PC-3 (cell line): ENCODE measurements around the gene HSPB1.

Experiments
- CTCF ChIP-seq: fragments of 300-600 bp; sonication (generic); conservative IDR thresholded peaks from 2 replicates; pipeline ENCODE4 v1.5.1; 2017; ENCODE audit warnings: antibody characterized with exemption, low read depth, mild to moderate bottlenecking, low read length
- EZH2 ChIP-seq: fragments of 300-600 bp; sonication (generic); IDR thresholded peaks from one replicate; pipeline ENCODE4 v1.6.1; 2017; ENCODE audit warnings: antibody characterized with exemption, mild to moderate bottlenecking, low read length; ENCODE audit not compliant: unreplicated experiment

- TF ChIP-seq CTCF = no peak
- no peak for TF ChIP-seq EZH2
Observed at GRCh38 chr7:76301000-76301399, 1.5 kb upstream of the HSPB1 start.
